GM23338 (cell line): Measurements from ENCODE around the gene KEL. TPM values are rescaled to one million over a fixed set of nuclear protein-coding genes. Genes with fewer than 3 reads are reported as not detected.

ENCODE experiments used
- CTCF ChIP-seq, 2 experiments: fragments of 200-600 bp in 1 of 2; sonication (generic) in 1 of 2; conservative IDR thresholded peaks; 2 replicates each; pipeline versions ENCODE4 v1.5.1 to v1.6.1; 2016 to 2017; ENCODE audit warnings: antibody characterized with exemption in 2 of 2, low read depth in 2 of 2, mild to moderate bottlenecking in 2 of 2, moderate library complexity in 1 of 2
- REST ChIP-seq: IDR thresholded peaks from one replicate; pipeline ENCODE4 v1.6.1; 2018; ENCODE audit warnings: antibody characterized with exemption; ENCODE audit not compliant: unreplicated experiment
- ZNF462 ChIP-seq: fragments of 250-450 bp; sonication (Bioruptor Pico); IDR thresholded peaks from 2 replicates; pipeline ENCODE4 v1.5.0; 2020; ENCODE audit warnings: mild to moderate bottlenecking, moderate library complexity
- polyA plus RNA-seq: library from polyadenylated mRNA; unstranded; fragments of >200 nt; fragmentation: Nextera tagmentation; extraction: Ambion mirVana; gene quantifications from 2 replicates; pipeline ENCODE4 v1.2.1, GENCODE V29; 2016
- total RNA-seq: library from RNA; depleted of rRNA; stranded (reverse); fragments of >200 nt; shearing (Covaris generic); gene quantifications from 2 replicates; pipeline ENCODE4 v1.2.3, GENCODE V29; 2014

The KEL gene
- total and polyA plus RNA-seq, 2 experiments from 2014 or later, result 1.2 to 3.6 TPM

- TF ChIP-seq ZNF462 (CRISPR knock-in tag), result no peak
- TF ChIP-seq REST, result no peak
- no peak for TF ChIP-seq CTCF (conservative IDR thresholded peaks at IDR 0.05; ENCODE audit: low read depth in 2 of 2)
These were observed 34.2 kb downstream of the KEL start (continued) for GRCh38 chr7:142927949-142928348.
